ENCODE results near the gene ZXDC. TPM values are rescaled to one million over a fixed set of nuclear protein-coding genes. Genes with fewer than 3 reads are reported as not detected.

The ZXDC gene
- polyA plus RNA-seq, 1 experiment, result 15.8 TPM

- no peak overlapping the region for H3K4me3 ChIP-seq (ENCODE audit: low read depth, low read length)
- DNase-seq (ENCODE audit: low read depth), result no peak
- CTCF ChIA-PET, result interaction anchor here (1.6 kb wide), 1 partner anchor 32 kb away, joined by 3 read pairs; no protein-coding TSS in a partner anchor
- no peak for TF ChIP-seq CTCF (IDR thresholded peaks at IDR 0.05; ENCODE audit: insufficient read depth, low read depth, low read length)
- H3K27me3 ChIP-seq (ENCODE audit: control insufficient read depth, insufficient read depth, low read length), result peaks cover 4% of the 10 kb centered on the region
- no peaks in the 10 kb centered on the region for H3K36me3 ChIP-seq (ENCODE audit: control insufficient read depth, insufficient read depth, low read length)
- POLR2A ChIA-PET, result no interaction called here
These were observed 14.9 kb upstream of the ZXDC start for GRCh38 chr3:126490619-126491018.

- no peak overlapping the region for H3K4me3 ChIP-seq (ENCODE audit: low read depth, low read length)
- no peaks in the 10 kb centered on the region for H3K36me3 ChIP-seq (ENCODE audit: control insufficient read depth, insufficient read depth, low read length)
- POLR2A ChIA-PET, result no interaction called here
- H3K27me3 ChIP-seq (ENCODE audit: control insufficient read depth, insufficient read depth, low read length), result peaks cover 4% of the 10 kb centered on the region
- DNase-seq (ENCODE audit: low read depth), result no peak
- CTCF ChIA-PET, result interaction anchor here (1.0 kb wide), 1 partner anchor 13 kb away, joined by 3 read pairs; no protein-coding TSS in a partner anchor
- TF ChIP-seq CTCF (IDR thresholded peaks at IDR 0.05; ENCODE audit: insufficient read depth, low read depth, low read length), result no peak
These were observed 13.3 kb upstream of the ZXDC start for GRCh38 chr3:126488886-126489569.

DNA sequence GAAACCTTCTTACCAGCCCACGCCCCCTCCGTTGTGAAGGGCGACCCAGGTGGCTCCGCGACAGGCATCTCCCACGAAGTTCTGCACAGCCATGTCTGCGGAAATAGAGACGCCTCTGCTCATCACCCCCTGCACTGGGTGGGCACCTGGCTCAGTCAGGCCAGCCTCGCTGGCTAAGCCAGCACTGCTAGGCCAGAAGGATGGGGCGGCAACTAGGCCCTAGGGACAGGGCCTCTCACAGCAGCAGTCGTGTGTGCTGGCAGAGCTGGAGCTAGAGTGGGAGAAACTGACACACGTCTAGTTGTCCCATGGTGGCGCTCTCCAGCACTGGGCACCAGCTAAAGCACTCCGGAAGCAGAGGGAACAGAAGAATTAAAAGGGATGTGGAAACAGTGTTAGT is 12.5 kb upstream of the ZXDC start:
- TF ChIP-seq CTCF (IDR thresholded peaks at IDR 0.05; ENCODE audit: insufficient read depth, low read depth, low read length), result no peak
- Histone ChIP-seq H3K4me3 (ENCODE audit: low read depth, low read length) (no peak overlapping the region), H3K27me3 (ENCODE audit: control insufficient read depth, insufficient read depth, low read length) (peaks cover 4% of the 10 kb centered on the region), H3K36me3 (ENCODE audit: control insufficient read depth, insufficient read depth, low read length) (no peaks in the 10 kb centered on the region)
- no peak for DNase-seq (ENCODE audit: low read depth)
- ChIA-PET POLR2A (no interaction called here), CTCF (no interaction called here)

- ChIA-PET CTCF (interaction anchor here (1.0 to 1.3 kb wide), 2 partner anchors 9 to 11 kb away, joined by 3 to 4 read pairs; partner anchors contain the start of gene ZXDC), POLR2A (no interaction called here)
- no peak for TF ChIP-seq CTCF (IDR thresholded peaks at IDR 0.05; ENCODE audit: insufficient read depth, low read depth, low read length)
- Histone ChIP-seq H3K36me3 (ENCODE audit: control insufficient read depth, insufficient read depth, low read length) (no peaks in the 10 kb centered on the region), H3K4me3 (ENCODE audit: low read depth, low read length) (no peak overlapping the region), H3K27me3 (ENCODE audit: control insufficient read depth, insufficient read depth, low read length) (peaks cover 5% of the 10 kb centered on the region)
- no peak for DNase-seq (ENCODE audit: low read depth)
These were observed 11.6 kb upstream of the ZXDC start for GRCh38 chr3:126487151-126487771.

GRCh38 chr3:126486360-126486847 is 10.7 kb upstream of the ZXDC start:
- CTCF ChIA-PET, result no interaction called here
- peaks cover 5% of the 10 kb centered on the region for H3K27me3 ChIP-seq (ENCODE audit: control insufficient read depth, insufficient read depth, low read length)
- H3K4me3 ChIP-seq (ENCODE audit: low read depth, low read length), result no peak overlapping the region
- no peak for DNase-seq (ENCODE audit: low read depth)
- POLR2A ChIA-PET, result no interaction called here
- H3K36me3 ChIP-seq (ENCODE audit: control insufficient read depth, insufficient read depth, low read length), result no peaks in the 10 kb centered on the region
- no peak for TF ChIP-seq CTCF (IDR thresholded peaks at IDR 0.05; ENCODE audit: insufficient read depth, low read depth, low read length)
